Upper lobe of left lung (tissue), 6 donors: ENCODE measurements around the gene OAF. TPM values are rescaled to one million over a fixed set of nuclear protein-coding genes. Genes with fewer than 3 reads are reported as not detected.

Experiments
- ATAC-seq, 2 donors: fragments of 200-7000 bp; cut with Tn5 transposase; one replicate each; pipeline ENCODE4 v1.9.1; 2022; ENCODE audit warnings: mild to moderate bottlenecking in 2 of 2, moderate library complexity in 2 of 2; ENCODE audit not compliant: low FRiP score in 2 of 2
- DNase-seq, 2 donors: peaks; one replicate each; pipeline ENCODE4 v3.0.0-alpha.2; 2019 to 2020
- H3K27ac ChIP-seq, 4 donors: fragments of 200-600 bp; sonication (generic); one replicate each; pipeline ENCODE4 v1.5.1; 2016 to 2019
- H3K27me3 ChIP-seq, 4 donors: fragments of 200-600 bp; sonication (generic); one replicate each; pipeline ENCODE4 v1.5.1; 2017 to 2019
- H3K36me3 ChIP-seq, 4 donors: fragments of 200-600 bp; sonication (generic); one replicate each; pipeline ENCODE4 v1.5.1; 2016 to 2019
- H3K4me1 ChIP-seq, 4 donors: fragments of 200-600 bp; sonication (generic); one replicate each; pipeline ENCODE4 v1.5.1; 2018 to 2019
- H3K4me3 ChIP-seq, 4 donors: fragments of 200-600 bp; sonication (generic); one replicate each; pipeline ENCODE4 v1.5.1; 2017 to 2019; ENCODE audit warnings: mild to moderate bottlenecking in 2 of 4, moderate library complexity in 1 of 4
- H3K9me3 ChIP-seq, 4 donors: fragments of 200-600 bp; sonication (generic); one replicate each; pipeline ENCODE4 v1.5.1; 2018 to 2019
- EP300 ChIP-seq, 4 donors: sonication (generic); formaldehyde crosslinking; IDR thresholded peaks; one replicate each; pipeline ENCODE4 v1.5.1; 2017; ENCODE audit warnings: antibody characterized with exemption in 4 of 4, control low read depth in 2 of 4
- POLR2A ChIP-seq, 4 donors: fragments of 450-650 bp; IDR thresholded peaks; one replicate each; pipeline ENCODE4 v1.5.1; 2016 to 2017; ENCODE audit warnings: antibody characterized with exemption in 4 of 4, mild to moderate bottlenecking in 2 of 4
- POLR2AphosphoS5 ChIP-seq, 2 donors: sonication (generic); formaldehyde crosslinking; IDR thresholded peaks; one replicate each; pipeline ENCODE4 v1.5.1; 2017; ENCODE audit warnings: antibody characterized with exemption in 2 of 2
- WGBS, 2 donors: methylation state at CpG; one replicate each; pipeline ENCODE4 v1.1.5; 2017 to 2018; 5-methylcytosine and 5-hydroxymethylcytosine counted together
- total RNA-seq, 6 donors: library from RNA; depleted of rRNA in 4 of 6; stranded (reverse); fragments of >200 nt in 4 of 6; gene quantifications; one replicate each; pipeline versions ENCODE4 v1.1.0 to v1.2.1, GENCODE V29; 2016 to 2021
- TF ChIP-seq, protein P1 (sequence below), 6 experiments: fragments of 450-650 bp in 4 of 6; fragments of 200-600 bp in 2 of 6; sonication (generic) in 2 of 6; IDR thresholded peaks; one replicate each; pipeline ENCODE4 v1.5.1; 2016 to 2019; ENCODE audit warnings: antibody characterized with exemption in 6 of 6
- donor health status: DM: no; HTN: no; CAD: no; lungs with moderate emphysema.
- donor health status: DM: no; HTN: yes; CAD: no; lungs with severe emphysema.

Gene OAF
- total RNA-seq, 6 donors from 2014 or later = 5.1 to 41.6 (median 8.7) TPM

DNA sequence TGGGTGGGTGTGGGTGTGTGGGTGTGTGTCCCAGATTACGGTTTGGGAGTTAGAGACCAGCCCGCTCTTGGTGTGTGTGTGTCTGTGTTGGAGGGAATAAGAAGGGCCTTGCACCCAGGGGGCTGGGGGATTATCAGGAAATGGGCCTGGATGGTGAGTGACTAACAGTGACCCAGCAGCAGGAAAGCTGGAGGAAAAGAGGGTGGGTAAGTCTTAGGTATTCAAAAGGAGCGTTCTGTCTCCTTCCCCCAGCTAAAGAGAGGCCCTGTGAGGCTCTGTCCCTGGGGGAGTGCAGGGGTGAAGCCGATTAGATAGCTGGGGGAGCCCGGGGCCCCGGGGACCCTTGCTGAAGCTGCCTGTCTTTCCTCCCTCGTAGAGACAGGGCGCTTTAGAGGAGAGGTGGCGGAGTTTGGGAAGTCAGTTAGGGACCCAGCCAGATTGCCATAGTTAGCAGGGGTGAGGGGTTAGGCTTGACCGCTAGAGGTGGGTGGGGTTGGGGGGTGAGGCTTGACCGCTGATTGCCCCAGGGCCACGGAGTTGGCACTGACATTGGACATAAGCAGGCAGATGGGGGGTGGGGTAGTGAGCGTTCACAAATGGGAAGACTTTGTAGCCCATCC, 1.5 kb downstream of the OAF start:
- no peaks in the 10 kb centered on the region for H3K36me3 ChIP-seq
- no peak for TF ChIP-seq EP300 (IDR thresholded peaks at IDR 0.05)
- TF ChIP-seq POLR2A (IDR thresholded peaks at IDR 0.05) = no peak
- TF ChIP-seq, protein P1, sequence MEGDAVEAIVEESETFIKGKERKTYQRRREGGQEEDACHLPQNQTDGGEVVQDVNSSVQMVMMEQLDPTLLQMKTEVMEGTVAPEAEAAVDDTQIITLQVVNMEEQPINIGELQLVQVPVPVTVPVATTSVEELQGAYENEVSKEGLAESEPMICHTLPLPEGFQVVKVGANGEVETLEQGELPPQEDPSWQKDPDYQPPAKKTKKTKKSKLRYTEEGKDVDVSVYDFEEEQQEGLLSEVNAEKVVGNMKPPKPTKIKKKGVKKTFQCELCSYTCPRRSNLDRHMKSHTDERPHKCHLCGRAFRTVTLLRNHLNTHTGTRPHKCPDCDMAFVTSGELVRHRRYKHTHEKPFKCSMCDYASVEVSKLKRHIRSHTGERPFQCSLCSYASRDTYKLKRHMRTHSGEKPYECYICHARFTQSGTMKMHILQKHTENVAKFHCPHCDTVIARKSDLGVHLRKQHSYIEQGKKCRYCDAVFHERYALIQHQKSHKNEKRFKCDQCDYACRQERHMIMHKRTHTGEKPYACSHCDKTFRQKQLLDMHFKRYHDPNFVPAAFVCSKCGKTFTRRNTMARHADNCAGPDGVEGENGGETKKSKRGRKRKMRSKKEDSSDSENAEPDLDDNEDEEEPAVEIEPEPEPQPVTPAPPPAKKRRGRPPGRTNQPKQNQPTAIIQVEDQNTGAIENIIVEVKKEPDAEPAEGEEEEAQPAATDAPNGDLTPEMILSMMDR (IDR thresholded peaks at IDR 0.05) = no peak
- no peak for TF ChIP-seq POLR2AphosphoS5 (IDR thresholded peaks at IDR 0.05)
- peak overlapping the region in 2 of 4 donors; percentile 52 to 78 for H3K27ac ChIP-seq
- ATAC-seq = no peak
- WGBS, 2 donors = 66 to 73% methylated on average over 10 to 12 of the region's 13 CpGs
- peaks cover 29 to 36% (median 30%) of the 10 kb centered on the region in 4 donors for H3K4me1 ChIP-seq
- no peaks in the 10 kb centered on the region for H3K9me3 ChIP-seq
- peaks cover 0 to 5% (median 0%) of the 10 kb centered on the region in 4 donors for H3K27me3 ChIP-seq
- no peak for DNase-seq
- H3K4me3 ChIP-seq = peak overlapping the region in 2 of 4 donors; percentile 70 to 81

DNA sequence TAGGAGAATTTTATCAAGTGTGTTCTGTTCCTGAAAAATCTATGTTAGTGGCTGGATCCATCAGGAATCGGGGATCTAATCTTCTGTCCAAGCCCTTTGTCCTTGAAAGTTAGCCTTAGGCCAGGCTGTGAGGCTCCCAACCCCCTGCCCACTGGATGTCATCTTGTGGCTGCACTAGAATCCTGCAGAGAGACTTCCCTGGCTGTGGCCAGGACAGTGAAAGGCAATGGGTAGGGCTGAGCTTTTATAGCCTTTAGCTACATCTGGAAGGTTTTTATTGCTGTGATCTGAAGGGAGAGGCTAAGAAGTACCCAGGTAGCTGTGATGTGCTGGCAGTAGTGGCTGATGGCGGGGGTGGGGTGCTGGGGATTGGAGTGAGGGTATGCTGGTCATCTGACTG, 2.1 kb downstream of the OAF start:
- H3K27ac ChIP-seq = no peak overlapping the region
- WGBS, 2 donors = 90 to 97% methylated on average over 2 of the region's 2 CpGs
- no peaks in the 10 kb centered on the region for H3K9me3 ChIP-seq
- H3K27me3 ChIP-seq = peaks cover 0 to 5% (median 0%) of the 10 kb centered on the region in 4 donors
- H3K36me3 ChIP-seq = no peaks in the 10 kb centered on the region
- no peak for TF ChIP-seq EP300 (IDR thresholded peaks at IDR 0.05)
- TF ChIP-seq POLR2A (IDR thresholded peaks at IDR 0.05) = no peak
- TF ChIP-seq, protein P1 (IDR thresholded peaks at IDR 0.05) = no peak
- no peak for TF ChIP-seq POLR2AphosphoS5 (IDR thresholded peaks at IDR 0.05)
- H3K4me1 ChIP-seq = peaks cover 25 to 31% (median 30%) of the 10 kb centered on the region in 4 donors
- ATAC-seq (no peak), DNase-seq (no peak)
- no peak overlapping the region for H3K4me3 ChIP-seq

DNA sequence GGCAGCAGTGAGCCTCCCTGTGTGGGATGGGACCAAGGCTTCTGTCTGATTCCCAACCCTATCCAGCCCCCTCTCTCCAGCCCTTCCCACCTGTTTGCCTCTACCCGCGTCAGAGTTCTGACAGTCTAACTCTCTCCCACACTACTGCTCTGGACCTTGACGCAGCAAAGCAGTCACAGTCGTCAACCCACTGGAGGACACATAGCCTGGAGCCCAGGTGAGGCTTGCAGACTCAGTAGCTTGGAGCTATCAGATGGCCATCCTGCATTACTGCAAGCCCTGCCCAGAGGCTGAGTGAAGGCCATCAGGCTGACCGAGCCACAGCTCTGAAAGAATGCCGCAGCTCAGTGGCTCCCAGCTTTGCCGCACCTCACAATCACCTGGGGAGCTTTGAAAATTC, 3.7 kb downstream of the OAF start:
- no peak overlapping the region for H3K27ac ChIP-seq
- WGBS, 2 donors = 95 to 100% methylated on average over 5 to 7 of the region's 7 CpGs
- peaks cover 15 to 29% (median 17%) of the 10 kb centered on the region in 4 donors for H3K4me1 ChIP-seq

DNA sequence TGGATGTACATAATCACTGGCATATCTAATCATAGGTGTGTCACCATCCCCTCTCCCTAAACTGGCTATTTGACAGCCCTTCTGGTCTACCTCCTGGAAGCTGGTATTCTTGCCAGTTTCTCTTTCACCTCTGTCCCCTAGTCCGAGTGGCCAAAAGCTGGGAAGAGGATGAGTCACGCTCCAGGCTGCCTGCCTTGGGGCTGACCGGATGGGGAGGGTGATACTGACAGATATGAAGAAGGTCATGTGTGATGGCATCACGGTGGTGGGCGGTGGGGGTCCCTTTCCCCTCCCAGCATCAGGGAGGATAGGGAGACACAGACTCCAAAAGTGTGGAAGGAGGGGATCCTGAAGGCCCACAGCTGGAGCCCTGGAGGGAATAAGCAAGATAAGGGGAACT, 4.8 kb downstream of the OAF start:
- H3K27me3 ChIP-seq = peaks cover 0 to 5% (median 0%) of the 10 kb centered on the region in 4 donors
- WGBS, 2 donors = 66 to 87% methylated on average over 5 of the region's 5 CpGs
- no peaks in the 10 kb centered on the region for H3K36me3 ChIP-seq
- peak in 1 of 2 donors; percentile 27 for ATAC-seq
- no peak overlapping the region for H3K4me3 ChIP-seq
- H3K27ac ChIP-seq = peak overlapping the region in 1 of 4 donors; percentile 7
- no peak for DNase-seq
- peaks cover 7 to 18% (median 10%) of the 10 kb centered on the region in 4 donors for H3K4me1 ChIP-seq
- TF ChIP-seq EP300 (IDR thresholded peaks at IDR 0.05) = no peak
- TF ChIP-seq POLR2A (IDR thresholded peaks at IDR 0.05) = no peak
- TF ChIP-seq POLR2AphosphoS5 (IDR thresholded peaks at IDR 0.05) = no peak
- TF ChIP-seq, protein P1 (IDR thresholded peaks at IDR 0.05) = no peak
- no peaks in the 10 kb centered on the region for H3K9me3 ChIP-seq

More for the DNA sequence above, 3.7 kb downstream of the OAF start:
- Histone ChIP-seq H3K9me3 (no peaks in the 10 kb centered on the region), H3K36me3 (no peaks in the 10 kb centered on the region), H3K4me3 (no peak overlapping the region), H3K27me3 (peaks cover 0 to 5% (median 0%) of the 10 kb centered on the region in 4 donors)
- ATAC-seq = no peak
- no peak for TF ChIP-seq POLR2AphosphoS5 (IDR thresholded peaks at IDR 0.05)
- TF ChIP-seq, protein P1 (IDR thresholded peaks at IDR 0.05) = no peak
- no peak for DNase-seq
